Measurements from ENCODE around the gene SMARCC1.

DNA sequence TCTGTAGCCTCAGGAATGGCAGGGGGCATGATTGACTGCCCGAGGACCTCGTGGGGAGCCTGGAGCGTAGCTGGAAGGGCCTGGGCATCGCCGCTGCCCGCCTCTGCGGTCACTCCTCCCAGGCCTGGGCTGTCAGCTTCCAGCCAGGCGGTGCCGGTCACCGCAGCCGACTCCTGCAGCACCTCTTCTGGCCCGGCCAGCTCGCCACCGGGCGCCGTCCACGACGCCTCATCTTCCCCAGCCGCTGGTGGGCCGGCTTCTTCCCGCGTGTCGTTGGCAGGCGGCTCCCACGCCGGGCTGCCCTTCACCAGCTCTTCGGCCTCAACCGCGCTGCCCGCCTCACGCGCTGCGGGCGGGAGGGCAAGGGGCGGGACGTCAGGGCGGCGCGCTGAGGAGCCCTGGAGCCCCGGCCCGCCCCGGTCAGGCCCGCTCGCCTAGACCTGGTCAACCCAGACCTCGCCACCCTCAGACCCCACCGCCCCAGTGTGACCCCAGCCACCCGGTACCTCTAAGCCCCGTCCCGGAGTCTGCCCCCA, 204.0 kb downstream of the SMARCC1 start:
- TF ChIP-seq, protein P1, sequence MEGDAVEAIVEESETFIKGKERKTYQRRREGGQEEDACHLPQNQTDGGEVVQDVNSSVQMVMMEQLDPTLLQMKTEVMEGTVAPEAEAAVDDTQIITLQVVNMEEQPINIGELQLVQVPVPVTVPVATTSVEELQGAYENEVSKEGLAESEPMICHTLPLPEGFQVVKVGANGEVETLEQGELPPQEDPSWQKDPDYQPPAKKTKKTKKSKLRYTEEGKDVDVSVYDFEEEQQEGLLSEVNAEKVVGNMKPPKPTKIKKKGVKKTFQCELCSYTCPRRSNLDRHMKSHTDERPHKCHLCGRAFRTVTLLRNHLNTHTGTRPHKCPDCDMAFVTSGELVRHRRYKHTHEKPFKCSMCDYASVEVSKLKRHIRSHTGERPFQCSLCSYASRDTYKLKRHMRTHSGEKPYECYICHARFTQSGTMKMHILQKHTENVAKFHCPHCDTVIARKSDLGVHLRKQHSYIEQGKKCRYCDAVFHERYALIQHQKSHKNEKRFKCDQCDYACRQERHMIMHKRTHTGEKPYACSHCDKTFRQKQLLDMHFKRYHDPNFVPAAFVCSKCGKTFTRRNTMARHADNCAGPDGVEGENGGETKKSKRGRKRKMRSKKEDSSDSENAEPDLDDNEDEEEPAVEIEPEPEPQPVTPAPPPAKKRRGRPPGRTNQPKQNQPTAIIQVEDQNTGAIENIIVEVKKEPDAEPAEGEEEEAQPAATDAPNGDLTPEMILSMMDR (IDR thresholded peaks at IDR 0.05) = no peak
- TF ChIP-seq POLR2AphosphoS5 (IDR thresholded peaks at IDR 0.05; ENCODE audit: low read depth, low read length) = no peak
- no peak for TF ChIP-seq SIN3A (IDR thresholded peaks at IDR 0.05; ENCODE audit: borderline replicate concordance, insufficient read depth, low read depth, low read length)
- TF ChIP-seq TCF7L2 (IDR thresholded peaks at IDR 0.05; ENCODE audit: low read depth, low read length) = no peak

Measured in Panc1 (cell line).